ENCODE data around the gene IDH3A. TPM values are rescaled to one million over a fixed set of nuclear protein-coding genes. Genes with fewer than 3 reads are reported as not detected.

The IDH3A gene
- total RNA-seq, 2 experiments from 2014 or later, result 106 to 110 TPM

DNA sequence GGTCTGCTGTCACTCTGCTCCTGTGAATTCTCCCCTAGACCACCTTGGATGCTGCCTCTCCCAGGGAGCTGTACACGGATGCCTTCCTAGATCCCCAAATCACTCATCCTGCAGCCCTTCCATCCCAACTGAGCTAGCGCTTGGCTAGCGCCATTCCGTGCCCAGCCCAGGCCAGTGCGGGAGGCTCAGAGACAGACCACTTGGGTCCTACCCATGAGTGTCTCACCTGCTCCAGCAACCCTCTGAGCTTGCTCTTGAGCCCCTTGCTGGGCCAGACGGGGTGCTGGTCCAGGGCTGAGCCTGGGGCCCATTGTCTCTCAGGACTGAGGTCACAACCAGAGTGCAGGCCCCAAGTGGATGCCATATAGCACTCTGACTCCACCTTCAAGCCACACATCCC, 39.1 kb upstream of the IDH3A start:
- Mint-ChIP-seq H3K4me1 (ENCODE audit: low read depth) (peaks cover 28% of the 10 kb centered on the region), H3K36me3 (ENCODE audit: low read depth) (no peaks in the 10 kb centered on the region), H3K27ac (no peak overlapping the region), H3K27me3 (no peaks in the 10 kb centered on the region), H3K4me3 (no peak overlapping the region), H3K9me3 (no peaks in the 10 kb centered on the region)
- peak; percentile 0 for DNase-seq
- intact Hi-C loops (cut with micrococcal nuclease), result loop anchor here (5.0 kb wide), 2 partner anchors 108 to 132 kb away; no protein-coding TSS in a partner anchor
- no peak for ATAC-seq
- ChIA-PET POLR2A (interaction anchor here (0.6 to 0.7 kb wide), 2 partner anchors 18 to 39 kb away, joined by 3 read pairs; partner anchors contain the start of gene IDH3A), CTCF (interaction anchor here (2.3 to 8.8 kb wide), 7 partner anchors 21 to 152 kb away, joined by 16 to 159 read pairs (median 59); partner anchors contain the start of gene CIB2)
- TF ChIP-seq, protein P1, sequence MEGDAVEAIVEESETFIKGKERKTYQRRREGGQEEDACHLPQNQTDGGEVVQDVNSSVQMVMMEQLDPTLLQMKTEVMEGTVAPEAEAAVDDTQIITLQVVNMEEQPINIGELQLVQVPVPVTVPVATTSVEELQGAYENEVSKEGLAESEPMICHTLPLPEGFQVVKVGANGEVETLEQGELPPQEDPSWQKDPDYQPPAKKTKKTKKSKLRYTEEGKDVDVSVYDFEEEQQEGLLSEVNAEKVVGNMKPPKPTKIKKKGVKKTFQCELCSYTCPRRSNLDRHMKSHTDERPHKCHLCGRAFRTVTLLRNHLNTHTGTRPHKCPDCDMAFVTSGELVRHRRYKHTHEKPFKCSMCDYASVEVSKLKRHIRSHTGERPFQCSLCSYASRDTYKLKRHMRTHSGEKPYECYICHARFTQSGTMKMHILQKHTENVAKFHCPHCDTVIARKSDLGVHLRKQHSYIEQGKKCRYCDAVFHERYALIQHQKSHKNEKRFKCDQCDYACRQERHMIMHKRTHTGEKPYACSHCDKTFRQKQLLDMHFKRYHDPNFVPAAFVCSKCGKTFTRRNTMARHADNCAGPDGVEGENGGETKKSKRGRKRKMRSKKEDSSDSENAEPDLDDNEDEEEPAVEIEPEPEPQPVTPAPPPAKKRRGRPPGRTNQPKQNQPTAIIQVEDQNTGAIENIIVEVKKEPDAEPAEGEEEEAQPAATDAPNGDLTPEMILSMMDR (IDR thresholded peaks at IDR 0.05), result no peak

DNA sequence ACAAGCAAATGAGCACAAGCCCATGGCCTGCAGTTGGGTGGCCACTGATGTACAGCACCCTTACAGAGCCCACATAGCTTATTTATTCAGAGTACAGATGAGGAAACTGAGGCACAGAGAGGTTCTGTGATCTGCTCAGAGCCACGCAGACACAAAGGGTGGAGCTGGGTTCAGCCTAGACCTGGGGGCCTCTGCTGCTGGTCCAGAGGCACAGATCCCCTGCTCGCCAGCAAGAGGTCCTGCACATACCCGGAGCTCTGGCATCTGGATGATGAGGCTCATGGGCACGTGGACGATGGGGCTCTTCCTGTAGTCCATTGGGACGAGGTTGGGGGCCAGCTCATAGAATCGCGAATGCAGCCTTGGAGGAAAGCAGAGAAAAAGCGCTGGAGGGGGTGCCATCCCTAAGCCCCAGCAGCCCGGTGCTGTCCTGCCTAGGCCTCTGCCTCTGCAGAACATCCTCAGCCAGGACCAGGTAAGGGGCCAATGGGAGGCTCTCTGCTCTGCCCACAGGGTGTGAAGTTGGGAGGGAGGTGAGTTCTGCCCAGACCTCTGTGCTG, 38.2 kb upstream of the IDH3A start:
- intact Hi-C loops (cut with micrococcal nuclease), result loop anchor here (5.0 kb wide), 2 partner anchors 109 to 131 kb away; no protein-coding TSS in a partner anchor
- H3K4me3 Mint-ChIP-seq, result no peak overlapping the region
- no peak for ATAC-seq
- H3K9me3 Mint-ChIP-seq, result no peaks in the 10 kb centered on the region
- no peaks in the 10 kb centered on the region for H3K27me3 Mint-ChIP-seq
- CTCF ChIA-PET, result interaction anchor here (1.0 to 8.8 kb wide), 7 partner anchors 20 to 154 kb away, joined by 3 to 159 read pairs (median 59); partner anchors contain the start of gene CIB2
- no peak for DNase-seq
- peaks cover 19% of the 10 kb centered on the region for H3K4me1 Mint-ChIP-seq (ENCODE audit: low read depth)
- POLR2A ChIA-PET, result interaction anchor here (1.2 kb wide), 1 partner anchor 38 kb away, joined by 3 read pairs; the partner anchor contains the start of gene IDH3A
- H3K36me3 Mint-ChIP-seq (ENCODE audit: low read depth), result no peaks in the 10 kb centered on the region
- TF ChIP-seq, protein P1 (IDR thresholded peaks at IDR 0.05), result no peak
- H3K27ac Mint-ChIP-seq, result no peak overlapping the region

DNA sequence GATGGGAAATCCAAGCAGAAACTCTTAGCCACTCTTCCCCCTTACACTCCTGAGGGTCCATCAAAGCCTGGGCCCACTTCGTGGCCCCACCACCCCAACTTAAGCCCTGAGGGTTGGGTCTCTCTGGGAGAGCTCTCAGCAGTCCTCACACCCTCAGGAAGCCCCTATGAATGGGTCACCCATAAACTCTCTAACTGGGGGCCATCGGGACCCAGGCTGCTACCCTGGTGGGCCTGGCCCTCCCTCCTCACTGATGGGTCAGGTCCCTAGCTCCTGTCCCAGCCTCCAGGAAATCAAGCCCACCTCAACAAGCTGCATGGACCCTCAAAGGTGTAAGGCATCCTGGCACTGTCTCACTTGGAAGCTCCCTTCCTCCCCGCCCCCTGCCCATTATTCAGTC, 37.4 kb upstream of the IDH3A start:
- intact Hi-C loops (cut with micrococcal nuclease), result loop anchor here (5.0 kb wide), 2 partner anchors 109 to 131 kb away; no protein-coding TSS in a partner anchor
- H3K4me1 Mint-ChIP-seq (ENCODE audit: low read depth), result peaks cover 11% of the 10 kb centered on the region
- no peaks in the 10 kb centered on the region for H3K36me3 Mint-ChIP-seq (ENCODE audit: low read depth)
- DNase-seq (no peak), ATAC-seq (no peak)
- TF ChIP-seq, protein P1 (IDR thresholded peaks at IDR 0.05), result no peak
- H3K27me3 Mint-ChIP-seq, result no peaks in the 10 kb centered on the region
- no peak overlapping the region for H3K4me3 Mint-ChIP-seq
- no peaks in the 10 kb centered on the region for H3K9me3 Mint-ChIP-seq
- H3K27ac Mint-ChIP-seq, result no peak overlapping the region
- ChIA-PET POLR2A (interaction anchor here (1.2 to 1.4 kb wide), 2 partner anchors 9 to 37 kb away, joined by 3 to 4 read pairs; partner anchors contain the start of gene IDH3A), CTCF (interaction anchor here (0.9 to 8.8 kb wide), 12 partner anchors 9 to 155 kb away, joined by 3 to 159 read pairs (median 10); partner anchors contain the start of gene CIB2)

DNA sequence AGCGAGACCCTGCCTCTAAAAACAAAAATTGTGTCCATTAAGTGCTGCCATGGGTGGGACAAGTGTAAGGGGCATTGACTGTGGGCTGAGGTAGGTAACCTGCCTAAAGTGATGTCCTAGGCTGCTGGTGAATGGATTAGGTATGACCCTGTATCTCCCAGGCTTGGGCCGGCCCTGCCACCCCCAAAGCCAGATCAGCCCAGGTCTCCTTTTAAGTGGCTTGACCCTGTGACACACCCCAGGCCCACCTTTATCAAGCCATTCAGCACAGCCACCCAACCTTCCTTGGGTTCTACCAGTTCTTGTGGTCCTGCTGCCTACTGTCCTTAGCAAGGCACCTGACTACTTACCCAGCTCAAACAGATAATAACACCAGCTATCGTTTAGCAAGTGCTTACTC, 36.6 kb upstream of the IDH3A start:
- Mint-ChIP-seq H3K27me3 (no peaks in the 10 kb centered on the region), H3K4me1 (ENCODE audit: low read depth) (peaks cover 10% of the 10 kb centered on the region), H3K9me3 (no peaks in the 10 kb centered on the region), H3K4me3 (no peak overlapping the region), H3K36me3 (ENCODE audit: low read depth) (no peaks in the 10 kb centered on the region), H3K27ac (no peak overlapping the region)
- ChIA-PET CTCF (interaction anchor here (0.9 to 8.8 kb wide), 17 partner anchors 9 to 312 kb away, joined by 3 to 159 read pairs (median 4); partner anchors contain the start of gene CIB2), POLR2A (interaction anchor here (1.4 kb wide), 1 partner anchor 9 kb away, joined by 4 read pairs; no protein-coding TSS in a partner anchor)
- no peak for ATAC-seq
- TF ChIP-seq, protein P1 (IDR thresholded peaks at IDR 0.05), result no peak
- DNase-seq, result peak; percentile 1
- intact Hi-C loops (cut with micrococcal nuclease), result loop anchor here (5.0 kb wide), 2 partner anchors 110 to 130 kb away; no protein-coding TSS in a partner anchor

DNA sequence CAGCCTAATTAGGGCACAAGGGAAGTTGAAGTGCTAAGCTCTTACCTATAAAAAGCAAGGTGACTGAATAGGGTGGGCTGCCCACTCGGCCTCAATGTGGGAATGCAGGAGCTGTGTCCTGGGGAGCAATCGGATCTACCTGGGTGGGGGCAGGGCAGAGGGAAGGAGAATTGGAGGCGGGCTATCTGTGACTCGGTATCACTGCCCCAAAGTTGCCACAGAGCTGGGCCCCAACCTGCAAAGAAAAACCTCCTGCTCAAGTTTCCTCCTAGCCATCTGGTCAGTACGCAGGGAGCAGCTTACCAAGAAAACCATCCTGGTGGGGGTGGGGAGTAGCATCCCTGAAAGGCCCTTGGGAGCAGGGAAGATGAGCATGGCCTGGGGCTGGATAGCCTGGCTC, 28.6 kb upstream of the IDH3A start:
- TF ChIP-seq, protein P1 (IDR thresholded peaks at IDR 0.05), result no peak
- Mint-ChIP-seq H3K4me3 (no peak overlapping the region), H3K27ac (no peak overlapping the region), H3K36me3 (ENCODE audit: low read depth) (no peaks in the 10 kb centered on the region), H3K4me1 (ENCODE audit: low read depth) (no peaks in the 10 kb centered on the region), H3K9me3 (no peaks in the 10 kb centered on the region), H3K27me3 (no peaks in the 10 kb centered on the region)
- intact Hi-C loops (cut with micrococcal nuclease), result no loop called here
- DNase-seq (no peak), ATAC-seq (no peak)
- POLR2A ChIA-PET, result interaction anchor here (1.3 to 1.4 kb wide), 2 partner anchors 29 to 179 kb away, joined by 3 to 6 read pairs; partner anchors contain the start of genes IDH3A and SKIC8
- CTCF ChIA-PET, result interaction anchor here (0.8 to 2.2 kb wide), 4 partner anchors 12 to 120 kb away, joined by 3 to 11 read pairs (median 6); no protein-coding TSS in a partner anchor

All from activated CD8-positive, alpha-beta T cell treated with anti-CD3 and anti-CD28 coated beads for 36 hours (primary cell).